ENCODE results near the gene CTNNA2.

DNA sequence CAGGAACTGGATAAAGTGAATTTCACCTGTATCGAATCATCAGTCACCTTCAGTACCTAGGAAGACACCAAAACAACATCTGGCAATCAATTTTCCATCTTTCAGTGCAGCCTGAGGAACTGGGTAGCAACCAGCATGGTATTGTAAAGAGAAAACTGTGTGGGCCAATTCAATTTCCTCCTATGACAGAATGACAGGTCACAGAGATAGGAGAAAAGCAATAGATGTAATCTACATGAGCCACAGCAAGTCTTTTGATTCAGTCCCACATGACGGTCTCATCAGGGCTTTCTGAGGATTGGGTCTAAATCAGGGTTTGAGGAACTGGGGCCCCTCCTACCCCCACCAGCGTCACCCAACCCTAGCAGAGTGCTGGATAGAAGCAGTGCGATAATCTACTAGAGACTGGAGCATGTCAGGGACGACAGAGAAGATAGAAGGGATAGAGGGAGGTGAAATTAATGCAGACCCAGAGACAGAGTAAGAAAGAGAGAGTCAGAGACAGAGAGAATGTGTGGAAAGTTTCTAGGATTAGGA is 523.0 kb downstream of the CTNNA2 start:
- TF ChIP-seq, protein P1, sequence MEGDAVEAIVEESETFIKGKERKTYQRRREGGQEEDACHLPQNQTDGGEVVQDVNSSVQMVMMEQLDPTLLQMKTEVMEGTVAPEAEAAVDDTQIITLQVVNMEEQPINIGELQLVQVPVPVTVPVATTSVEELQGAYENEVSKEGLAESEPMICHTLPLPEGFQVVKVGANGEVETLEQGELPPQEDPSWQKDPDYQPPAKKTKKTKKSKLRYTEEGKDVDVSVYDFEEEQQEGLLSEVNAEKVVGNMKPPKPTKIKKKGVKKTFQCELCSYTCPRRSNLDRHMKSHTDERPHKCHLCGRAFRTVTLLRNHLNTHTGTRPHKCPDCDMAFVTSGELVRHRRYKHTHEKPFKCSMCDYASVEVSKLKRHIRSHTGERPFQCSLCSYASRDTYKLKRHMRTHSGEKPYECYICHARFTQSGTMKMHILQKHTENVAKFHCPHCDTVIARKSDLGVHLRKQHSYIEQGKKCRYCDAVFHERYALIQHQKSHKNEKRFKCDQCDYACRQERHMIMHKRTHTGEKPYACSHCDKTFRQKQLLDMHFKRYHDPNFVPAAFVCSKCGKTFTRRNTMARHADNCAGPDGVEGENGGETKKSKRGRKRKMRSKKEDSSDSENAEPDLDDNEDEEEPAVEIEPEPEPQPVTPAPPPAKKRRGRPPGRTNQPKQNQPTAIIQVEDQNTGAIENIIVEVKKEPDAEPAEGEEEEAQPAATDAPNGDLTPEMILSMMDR (conservative IDR thresholded peaks at IDR 0.05) = no peak
- no peak for TF ChIP-seq EZH2 (IDR thresholded peaks at IDR 0.05; ENCODE audit: low read depth)

Measured in PC-9 (cell line).